ENCODE data around the gene PHLDA3.

Gene PHLDA3

DNA sequence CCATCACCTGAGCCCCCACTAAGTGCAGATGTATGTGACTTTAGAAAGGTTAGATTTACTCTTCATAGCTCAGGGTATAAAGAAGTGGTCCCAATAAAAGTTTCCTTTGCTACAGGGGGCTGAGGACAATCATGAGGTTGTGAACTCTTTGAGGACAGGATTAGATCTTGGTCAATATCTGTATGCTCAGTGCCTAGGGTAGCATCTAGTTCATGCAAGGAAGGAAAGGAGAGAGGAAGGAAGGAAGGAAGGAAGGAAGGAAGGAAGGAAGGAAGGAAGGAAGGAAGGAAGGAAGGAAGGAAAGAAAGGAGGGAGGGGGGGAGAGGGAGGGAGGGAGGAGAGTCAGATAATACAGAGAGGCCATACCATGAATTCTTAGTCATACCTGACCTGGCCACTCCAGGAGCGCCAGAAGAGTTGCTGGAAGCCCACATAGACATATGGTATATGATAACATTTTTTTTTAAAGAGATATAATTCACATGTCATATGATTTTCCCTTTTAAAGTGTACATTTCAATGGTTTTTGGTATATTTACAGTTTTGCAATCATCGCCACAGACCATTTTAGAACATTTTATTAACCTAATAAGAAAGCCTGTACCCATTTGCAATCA lies 47.6 kb upstream of the PHLDA3 start:
- Histone ChIP-seq H4K20me1 (ENCODE audit: low read depth, low read length) (no peaks in the 10 kb centered on the region), H3K27me3 (ENCODE audit: low read length) (no peaks in the 10 kb centered on the region), H3K79me2 (ENCODE audit: insufficient read depth, low read length) (no peaks in the 10 kb centered on the region), H3K27ac (ENCODE audit: low read depth, low read length) (no peak overlapping the region), H3K9me2 (replicated peaks; ENCODE audit: insufficient read depth, low read length) (no peaks in the 10 kb centered on the region), H3K4me3 (ENCODE audit: insufficient read depth, low read length, poor library complexity, severe bottlenecking) (no peak overlapping the region), H3F3A (ENCODE audit: insufficient read depth) (no peaks in the 10 kb centered on the region), H3K9ac (ENCODE audit: low read length) (no peak overlapping the region), H3K9me3 (ENCODE audit: insufficient read depth, low read length) (no peaks in the 10 kb centered on the region), H3K36me3 (ENCODE audit: low read length) (no peaks in the 10 kb centered on the region), H2AFZ (ENCODE audit: low read depth, low read length, severe bottlenecking) (no peak overlapping the region), H3K4me2 (ENCODE audit: low read depth, low read length, poor library complexity, severe bottlenecking) (no peak overlapping the region)
- TF ChIP-seq, protein P1, sequence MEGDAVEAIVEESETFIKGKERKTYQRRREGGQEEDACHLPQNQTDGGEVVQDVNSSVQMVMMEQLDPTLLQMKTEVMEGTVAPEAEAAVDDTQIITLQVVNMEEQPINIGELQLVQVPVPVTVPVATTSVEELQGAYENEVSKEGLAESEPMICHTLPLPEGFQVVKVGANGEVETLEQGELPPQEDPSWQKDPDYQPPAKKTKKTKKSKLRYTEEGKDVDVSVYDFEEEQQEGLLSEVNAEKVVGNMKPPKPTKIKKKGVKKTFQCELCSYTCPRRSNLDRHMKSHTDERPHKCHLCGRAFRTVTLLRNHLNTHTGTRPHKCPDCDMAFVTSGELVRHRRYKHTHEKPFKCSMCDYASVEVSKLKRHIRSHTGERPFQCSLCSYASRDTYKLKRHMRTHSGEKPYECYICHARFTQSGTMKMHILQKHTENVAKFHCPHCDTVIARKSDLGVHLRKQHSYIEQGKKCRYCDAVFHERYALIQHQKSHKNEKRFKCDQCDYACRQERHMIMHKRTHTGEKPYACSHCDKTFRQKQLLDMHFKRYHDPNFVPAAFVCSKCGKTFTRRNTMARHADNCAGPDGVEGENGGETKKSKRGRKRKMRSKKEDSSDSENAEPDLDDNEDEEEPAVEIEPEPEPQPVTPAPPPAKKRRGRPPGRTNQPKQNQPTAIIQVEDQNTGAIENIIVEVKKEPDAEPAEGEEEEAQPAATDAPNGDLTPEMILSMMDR (IDR thresholded peaks at IDR 0.05; ENCODE audit: insufficient read depth, low read length, poor library complexity, severe bottlenecking) = no peak
- no peak for TF ChIP-seq EZH2phosphoT487 (conservative IDR thresholded peaks at IDR 0.05; ENCODE audit: low read length)

DNA sequence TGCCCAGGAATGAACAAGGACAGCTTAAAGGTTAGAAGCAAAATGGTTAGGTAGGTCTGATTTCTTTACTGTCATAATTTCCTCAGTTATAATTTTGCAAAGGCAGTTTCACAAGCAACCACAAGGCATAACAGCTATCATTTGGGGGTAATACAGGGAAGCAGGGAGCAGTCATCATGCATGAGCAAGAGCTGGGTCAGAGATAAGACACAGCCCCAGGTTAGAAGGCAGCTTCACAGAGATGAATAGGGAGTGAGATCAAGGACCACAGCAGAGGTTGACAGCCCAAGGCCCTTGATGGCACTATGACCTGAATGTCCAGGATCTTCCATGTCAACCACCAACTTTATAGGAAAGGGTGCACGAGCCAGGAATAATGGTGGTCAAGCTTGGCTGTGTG lies 46.9 kb upstream of the PHLDA3 start:
- Histone ChIP-seq H3K27ac (ENCODE audit: low read depth, low read length) (no peak overlapping the region), H3K27me3 (ENCODE audit: low read length) (no peaks in the 10 kb centered on the region), H3K36me3 (ENCODE audit: low read length) (no peaks in the 10 kb centered on the region), H3K9me3 (ENCODE audit: insufficient read depth, low read length) (no peaks in the 10 kb centered on the region), H3K9me2 (replicated peaks; ENCODE audit: insufficient read depth, low read length) (no peaks in the 10 kb centered on the region), H4K20me1 (ENCODE audit: low read depth, low read length) (no peaks in the 10 kb centered on the region), H3K4me3 (ENCODE audit: insufficient read depth, low read length, poor library complexity, severe bottlenecking) (no peak overlapping the region), H3K79me2 (ENCODE audit: insufficient read depth, low read length) (no peaks in the 10 kb centered on the region), H2AFZ (ENCODE audit: low read depth, low read length, severe bottlenecking) (no peak overlapping the region), H3F3A (ENCODE audit: insufficient read depth) (no peaks in the 10 kb centered on the region), H3K4me2 (ENCODE audit: low read depth, low read length, poor library complexity, severe bottlenecking) (no peak overlapping the region), H3K9ac (ENCODE audit: low read length) (no peak overlapping the region)
- TF ChIP-seq, protein P1 (IDR thresholded peaks at IDR 0.05; ENCODE audit: insufficient read depth, low read length, poor library complexity, severe bottlenecking) = no peak
- no peak for TF ChIP-seq EZH2phosphoT487 (conservative IDR thresholded peaks at IDR 0.05; ENCODE audit: low read length)

DNA sequence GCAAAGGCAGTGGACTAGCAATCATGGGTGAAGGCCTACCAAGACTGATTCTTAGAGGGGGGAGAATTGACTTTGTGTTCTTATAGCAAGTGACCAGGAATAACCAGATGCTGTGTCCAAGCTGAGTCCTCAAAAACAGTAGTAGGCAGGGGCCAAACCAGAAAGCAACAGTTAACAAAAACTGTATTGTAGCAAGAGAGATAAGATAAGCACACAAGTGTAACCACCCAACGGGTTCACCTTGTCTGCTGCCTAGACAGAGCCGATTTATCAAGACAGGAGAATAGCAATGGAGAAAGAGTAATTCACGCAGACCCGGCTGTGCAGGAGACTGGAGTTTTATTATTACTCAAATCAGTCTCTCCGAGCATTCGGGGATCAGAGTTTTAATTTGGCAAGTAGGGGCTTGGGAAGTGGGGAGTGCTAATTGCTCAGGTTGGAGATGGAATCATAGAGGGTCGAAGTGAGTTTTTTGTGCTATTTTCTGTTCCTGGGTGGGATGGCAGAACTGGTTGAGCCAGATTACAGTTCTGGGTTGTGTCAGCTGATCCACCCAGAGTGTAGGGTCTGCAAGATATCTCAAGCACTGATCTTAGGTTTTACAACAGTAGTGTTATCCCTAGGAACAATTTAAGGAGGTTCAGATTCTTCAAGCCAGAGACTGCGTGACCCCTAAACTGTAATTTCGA lies 46.2 kb upstream of the PHLDA3 start:
- H3K27ac ChIP-seq (ENCODE audit: low read depth, low read length) = no peak overlapping the region
- H3K79me2 ChIP-seq (ENCODE audit: insufficient read depth, low read length) = no peaks in the 10 kb centered on the region
- no peaks in the 10 kb centered on the region for H3F3A ChIP-seq (ENCODE audit: insufficient read depth)
- H4K20me1 ChIP-seq (ENCODE audit: low read depth, low read length) = no peaks in the 10 kb centered on the region
- no peaks in the 10 kb centered on the region for H3K27me3 ChIP-seq (ENCODE audit: low read length)
- H3K36me3 ChIP-seq (ENCODE audit: low read length) = no peaks in the 10 kb centered on the region
- H3K9me3 ChIP-seq (ENCODE audit: insufficient read depth, low read length) = no peaks in the 10 kb centered on the region
- no peak overlapping the region for H3K9ac ChIP-seq (ENCODE audit: low read length)
- no peak overlapping the region for H2AFZ ChIP-seq (ENCODE audit: low read depth, low read length, severe bottlenecking)
- no peak overlapping the region for H3K4me3 ChIP-seq (ENCODE audit: insufficient read depth, low read length, poor library complexity, severe bottlenecking)
- no peaks in the 10 kb centered on the region for H3K9me2 ChIP-seq (replicated peaks; ENCODE audit: insufficient read depth, low read length)
- H3K4me2 ChIP-seq (ENCODE audit: low read depth, low read length, poor library complexity, severe bottlenecking) = no peak overlapping the region
- TF ChIP-seq, protein P1 (IDR thresholded peaks at IDR 0.05; ENCODE audit: insufficient read depth, low read length, poor library complexity, severe bottlenecking) = no peak
- TF ChIP-seq EZH2phosphoT487 (conservative IDR thresholded peaks at IDR 0.05; ENCODE audit: low read length) = no peak

Data from SU-DHL-6 (cell line).